HFF-Myc (cell line): Measurements from ENCODE around the gene PNLIP.

Source experiments
- DNase-seq: peaks from one replicate; pipeline ENCODE4 v3.0.0-alpha.2; 2011; ENCODE audit warnings: low read depth; ENCODE audit errors: extremely low read depth
- H3K4me3 ChIP-seq: replicated peaks from 2 replicates; pipeline ENCODE4 v1.5.1; 2011; ENCODE audit warnings: low read depth, mild to moderate bottlenecking, control low read depth, low read length
- CTCF ChIP-seq: IDR thresholded peaks from 2 replicates; pipeline ENCODE4 v1.5.1; 2012; ENCODE audit warnings: mild to moderate bottlenecking, low read depth, low read length, control low read depth; ENCODE audit errors: missing control alignments

Gene PNLIP

GRCh38 chr10:116526219-116526618 lies 19.5 kb upstream of the PNLIP start:
- no peak for TF ChIP-seq CTCF
- no peak overlapping the region for H3K4me3 ChIP-seq
- DNase-seq = no peak

- TF ChIP-seq CTCF = no peak
- DNase-seq = no peak
- H3K4me3 ChIP-seq = no peak overlapping the region
Observed at GRCh38 chr10:116536810-116537209, 8.9 kb upstream of the PNLIP start.

- no peak for DNase-seq
- H3K4me3 ChIP-seq = no peak overlapping the region
Observed at GRCh38 chr10:116538456-116538855, 7.3 kb upstream of the PNLIP start.

GRCh38 chr10:116538992-116539391 lies 6.7 kb upstream of the PNLIP start:
- DNase-seq = no peak
- no peak for TF ChIP-seq CTCF
- H3K4me3 ChIP-seq = no peak overlapping the region

More at GRCh38 chr10:116538456-116538855, 7.3 kb upstream of the PNLIP start:
- TF ChIP-seq CTCF = no peak

GRCh38 chr10:116540814-116541213 lies 4.9 kb upstream of the PNLIP start:
- no peak overlapping the region for H3K4me3 ChIP-seq
- DNase-seq = no peak
- TF ChIP-seq CTCF = no peak

GRCh38 chr10:116542007-116542677 lies 3.6 kb upstream of the PNLIP start:
- no peak overlapping the region for H3K4me3 ChIP-seq
- no peak for TF ChIP-seq CTCF
- DNase-seq = no peak

- no peak for TF ChIP-seq CTCF
- DNase-seq = no peak
- no peak overlapping the region for H3K4me3 ChIP-seq
Observed at GRCh38 chr10:116545122-116545521, 609 bp upstream of the PNLIP start.
